OCI-M1 (cell line): Measurements from ENCODE around the gene COMT.

ENCODE experiments used
- DNase-seq: peaks from one replicate; lab custom pipeline; 2025; lab: John Stamatoyannopoulos, UW

Gene COMT

GRCh38 chr22:20011993-20012740, 70.6 kb downstream of the COMT start:
- no peak for DNase-seq

- no peak for DNase-seq
Measured at GRCh38 chr22:20012741-20013331, 71.3 kb downstream of the COMT start.

GRCh38 chr22:20013382-20013871, 71.9 kb downstream of the COMT start:
- peak; percentile 77 for DNase-seq

- no peak for DNase-seq
Measured at GRCh38 chr22:20014526-20015186, 73.1 kb downstream of the COMT start.

GRCh38 chr22:20015187-20015625, 73.6 kb downstream of the COMT start:
- DNase-seq: no peak

GRCh38 chr22:20015971-20016733, 74.6 kb downstream of the COMT start:
- peak; percentile 66 for DNase-seq

GRCh38 chr22:20016734-20017621, 75.4 kb downstream of the COMT start, which contains the start of gene ARVCF:
TSS of gene ARVCF (minus strand) at chr22:20016823. CDS start at chr22:19990794, 26,029 bp downstream.
- DNase-seq: peak; percentile 97

GRCh38 chr22:20017622-20017958, 76.0 kb downstream of the COMT start:
- no peak for DNase-seq

GRCh38 chr22:20018001-20018400, 76.4 kb downstream of the COMT start:
- DNase-seq: no peak
